Measurements from ENCODE around the gene NRG3. TPM values are rescaled to one million over a fixed set of nuclear protein-coding genes. Genes with fewer than 3 reads are reported as not detected.

The NRG3 gene
- total and polyA plus RNA-seq, 2 donors (not counting 1 experiment from before 2014, with no cell fraction given): 0.06 TPM; not detected in 1

GRCh38 chr10:81848514-81848913 lies 26.5 kb upstream of the NRG3 start:
- intact Hi-C loops (cut with micrococcal nuclease): no loop called here
- no peaks in the 10 kb centered on the region for H3K27me3 ChIP-seq (replicated peaks in 1 of 4; ENCODE audit: control extremely low read depth in 1 of 4, control insufficient read depth in 3 of 4, insufficient read depth in 4 of 4, low read length in 3 of 4)
- no peak overlapping the region for H3K9ac ChIP-seq (ENCODE audit: low read length)
- H4K20me1 ChIP-seq (ENCODE audit: control insufficient read depth, insufficient read depth, low read length, poor library complexity, severe bottlenecking): no peaks in the 10 kb centered on the region
- H3K9me3 ChIP-seq (ENCODE audit: control extremely low read depth in 1 of 3, control insufficient read depth in 2 of 3, insufficient read depth in 1 of 3, low read length in 2 of 3): no peaks in the 10 kb centered on the region
- Mint-ChIP-seq H3K27me3 (no peaks in the 10 kb centered on the region), H3K27ac (no peak overlapping the region), H3K4me3 (no peak overlapping the region), H3K4me1 (no peaks in the 10 kb centered on the region), H3K9me3 (ENCODE audit: insufficient read depth) (peaks cover 5% of the 10 kb centered on the region)
- ATAC-seq (ENCODE audit: low read depth) (no peak), DNase-seq (no peak)
- H3K36me3 ChIP-seq (replicated peaks in 1 of 2; ENCODE audit: control extremely low read depth in 1 of 2, control insufficient read depth in 1 of 2, extremely low read depth in 1 of 2, insufficient read depth in 2 of 2, low read length in 1 of 2): no peaks in the 10 kb centered on the region
- H3K4me3 ChIP-seq (ENCODE audit: control extremely low read depth in 1 of 5, extremely low read depth in 1 of 5, insufficient read depth in 1 of 5, low read depth in 2 of 5, low read length in 4 of 5): no peak overlapping the region
- no peak for TF ChIP-seq CTCF (IDR thresholded peaks at IDR 0.05)
- no peak for TF ChIP-seq EZH2 (IDR thresholded peaks at IDR 0.05; ENCODE audit: borderline replicate concordance, insufficient read depth, low read depth, low read length, poor library complexity, severe bottlenecking)
- H3K4me2 ChIP-seq (replicated peaks; ENCODE audit: low read depth, low read length, poor library complexity, severe bottlenecking): no peak overlapping the region
- no peak overlapping the region for H3K27ac ChIP-seq (ENCODE audit: low read length in 2 of 2)
- 10% methylated on average over 3 of the region's 4 CpGs for WGBS (ENCODE audit: insufficient coverage)
- H3K4me1 ChIP-seq (ENCODE audit: control insufficient read depth in 2 of 2, insufficient read depth in 2 of 2, low read length in 2 of 2): no peaks in the 10 kb centered on the region
- POLR2A ChIA-PET: no interaction called here
- CTCF ChIA-PET: no interaction called here
- no peak overlapping the region for H2AFZ ChIP-seq (ENCODE audit: insufficient read depth, low read depth, low read length, poor library complexity, severe bottlenecking)
- no peaks in the 10 kb centered on the region for H3K79me2 ChIP-seq (ENCODE audit: control insufficient read depth, insufficient read depth, low read length)

GRCh38 chr10:81848931-81849330 lies 26.1 kb upstream of the NRG3 start:
- no peak for ATAC-seq (ENCODE audit: low read depth)
- Mint-ChIP-seq H3K27ac (no peak overlapping the region), H3K4me1 (no peaks in the 10 kb centered on the region), H3K9me3 (ENCODE audit: insufficient read depth) (peaks cover 5% of the 10 kb centered on the region), H3K4me3 (no peak overlapping the region), H3K27me3 (no peaks in the 10 kb centered on the region)
- Histone ChIP-seq H3K36me3 (replicated peaks in 1 of 2; ENCODE audit: control extremely low read depth in 1 of 2, control insufficient read depth in 1 of 2, extremely low read depth in 1 of 2, insufficient read depth in 2 of 2, low read length in 1 of 2) (no peaks in the 10 kb centered on the region), H3K79me2 (ENCODE audit: control insufficient read depth, insufficient read depth, low read length) (no peaks in the 10 kb centered on the region), H2AFZ (ENCODE audit: insufficient read depth, low read depth, low read length, poor library complexity, severe bottlenecking) (no peak overlapping the region), H3K9me3 (ENCODE audit: control extremely low read depth in 1 of 3, control insufficient read depth in 2 of 3, insufficient read depth in 1 of 3, low read length in 2 of 3) (no peaks in the 10 kb centered on the region), H3K27ac (ENCODE audit: low read length in 2 of 2) (no peak overlapping the region), H3K4me2 (replicated peaks; ENCODE audit: low read depth, low read length, poor library complexity, severe bottlenecking) (no peak overlapping the region), H3K27me3 (replicated peaks in 1 of 4; ENCODE audit: control extremely low read depth in 1 of 4, control insufficient read depth in 3 of 4, insufficient read depth in 4 of 4, low read length in 3 of 4) (no peaks in the 10 kb centered on the region), H3K4me1 (ENCODE audit: control insufficient read depth in 2 of 2, insufficient read depth in 2 of 2, low read length in 2 of 2) (no peaks in the 10 kb centered on the region), H3K9ac (ENCODE audit: low read length) (no peak overlapping the region), H4K20me1 (ENCODE audit: control insufficient read depth, insufficient read depth, low read length, poor library complexity, severe bottlenecking) (no peaks in the 10 kb centered on the region), H3K4me3 (ENCODE audit: control extremely low read depth in 1 of 5, extremely low read depth in 1 of 5, insufficient read depth in 1 of 5, low read depth in 2 of 5, low read length in 4 of 5) (no peak overlapping the region)
- POLR2A ChIA-PET: no interaction called here
- CTCF ChIA-PET: no interaction called here
- DNase-seq: no peak
- TF ChIP-seq CTCF (IDR thresholded peaks at IDR 0.05) (no peak), EZH2 (IDR thresholded peaks at IDR 0.05; ENCODE audit: borderline replicate concordance, insufficient read depth, low read depth, low read length, poor library complexity, severe bottlenecking) (no peak)
- intact Hi-C loops (cut with micrococcal nuclease): no loop called here
- WGBS (ENCODE audit: insufficient coverage): 91% methylated on average over 3 of the region's 5 CpGs
